GM12878 (cell line): ENCODE measurements around the gene STT3B.

ENCODE experiments used
- ATF7 ChIP-seq: fragments of 450-650 bp; IDR thresholded peaks from 2 replicates; pipeline ENCODE4 v1.6.1; 2016; ENCODE audit warnings: low read depth, mild to moderate bottlenecking
- CTCF ChIP-seq, 3 experiments: IDR thresholded peaks in 2 of 3; conservative IDR thresholded peaks in 1 of 3; 2 replicates each; pipeline ENCODE4 v1.5.1; 2011; ENCODE audit warnings: low read depth in 3 of 3, low read length in 3 of 3, mild to moderate bottlenecking in 3 of 3, control low read depth in 2 of 3, moderate library complexity in 2 of 3, inconsistent platforms in 1 of 3, mixed read lengths in 1 of 3; ENCODE audit not compliant: control insufficient read depth in 2 of 3, insufficient read depth in 1 of 3; ENCODE audit errors: extremely low read depth in 1 of 3
- GABPA ChIP-seq: IDR thresholded peaks from 2 replicates; pipeline ENCODE4 v1.6.1; 2014; ENCODE audit warnings: antibody characterized with exemption, low read depth, mild to moderate bottlenecking, inconsistent platforms
- IRF3 ChIP-seq: fragments of 450-650 bp; IDR thresholded peaks from 2 replicates; pipeline ENCODE4 v1.6.1; 2014; ENCODE audit warnings: mild to moderate bottlenecking
- MEF2A ChIP-seq: IDR thresholded peaks from 2 replicates; pipeline ENCODE4 v1.6.1; 2011; ENCODE audit warnings: low read depth, mild to moderate bottlenecking, low read length, moderate library complexity; ENCODE audit not compliant: insufficient read depth
- POLR2A ChIP-seq: IDR thresholded peaks from 2 replicates; pipeline ENCODE4 v1.6.1; 2011; ENCODE audit warnings: low read depth, mild to moderate bottlenecking, low read length
- POLR2AphosphoS5 ChIP-seq: IDR thresholded peaks from 2 replicates; pipeline ENCODE4 v1.6.1; 2011; ENCODE audit warnings: mild to moderate bottlenecking, low read length, inconsistent platforms
- REST ChIP-seq: IDR thresholded peaks from 2 replicates; pipeline ENCODE4 v1.6.1; 2012; ENCODE audit warnings: mild to moderate bottlenecking, low read depth, low read length
- SPI1 ChIP-seq: IDR thresholded peaks from 2 replicates; pipeline ENCODE4 v1.6.1; 2011; ENCODE audit warnings: low read depth, mild to moderate bottlenecking, low read length, moderate library complexity, borderline replicate concordance; ENCODE audit not compliant: insufficient read depth
- TAF1 ChIP-seq: IDR thresholded peaks from 2 replicates; pipeline ENCODE4 v1.6.1; 2011; ENCODE audit warnings: mild to moderate bottlenecking, low read depth, low read length, borderline replicate concordance
- TBL1XR1 ChIP-seq: IDR thresholded peaks from 2 replicates; pipeline ENCODE4 v1.6.1; 2012; ENCODE audit warnings: low read depth, low read length, improper control_type of control experiment
- YY1 ChIP-seq: IDR thresholded peaks from 2 replicates; pipeline ENCODE4 v1.6.1; 2011; ENCODE audit warnings: low read depth, mild to moderate bottlenecking, low read length
- ZBED1 ChIP-seq: IDR thresholded peaks from 2 replicates; pipeline ENCODE4 v1.6.1; 2016; ENCODE audit warnings: borderline replicate concordance

DNA sequence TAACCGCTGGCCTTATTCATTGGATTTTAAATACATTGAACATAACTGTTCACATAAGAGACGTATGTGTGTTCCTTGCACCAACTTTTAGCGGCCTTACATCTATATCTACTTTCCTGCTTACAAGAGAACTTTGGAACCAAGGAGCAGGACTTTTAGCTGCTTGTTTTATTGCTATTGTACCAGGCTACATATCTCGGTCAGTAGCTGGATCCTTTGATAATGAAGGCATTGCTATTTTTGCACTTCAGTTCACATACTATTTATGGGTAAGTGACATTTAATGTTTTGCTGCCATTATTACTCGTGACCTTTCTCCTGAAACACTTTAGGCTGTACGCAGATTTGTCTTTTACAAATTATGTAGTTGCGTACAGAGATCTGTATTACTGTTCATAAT is 47.1 kb downstream of the STT3B start:
- no peak for TF ChIP-seq ATF7
- TF ChIP-seq POLR2A, result no peak
- no peak for TF ChIP-seq CTCF (IDR thresholded peaks at IDR 0.05 in 2 of 3, conservative IDR thresholded peaks at IDR 0.05 in 1 of 3; ENCODE audit: control insufficient read depth in 2 of 3, extremely low read depth in 1 of 3, insufficient read depth in 1 of 3, low read depth in 3 of 3, low read length in 3 of 3)
- TF ChIP-seq TAF1, result no peak
- TF ChIP-seq ZBED1, result no peak
- no peak for TF ChIP-seq YY1
- no peak for TF ChIP-seq SPI1
- no peak for TF ChIP-seq TBL1XR1
- no peak for TF ChIP-seq REST
- TF ChIP-seq IRF3, result no peak
- TF ChIP-seq MEF2A, result no peak
- no peak for TF ChIP-seq GABPA
- no peak for TF ChIP-seq POLR2AphosphoS5
